Muscle layer of duodenum (tissue), 2 donors: ENCODE data around the gene GPR89A.
"Not testable (repeated sequence)": the region's sequence is repeated elsewhere in the genome, so short reads cannot be mapped to it uniquely, and the experiment has no call there.

Experiments
- H3K27ac ChIP-seq: one replicate; pipeline ENCODE4 v1.7.0; 2013; ENCODE audit warnings: mild to moderate bottlenecking, low read length
- H3K27me3 ChIP-seq: one replicate; pipeline ENCODE4 v1.7.0; 2013; ENCODE audit warnings: low read depth, mild to moderate bottlenecking, control low read depth, low read length
- H3K36me3 ChIP-seq, 2 donors: one replicate each; pipeline ENCODE4 v1.7.0; 2013; ENCODE audit warnings: low read length in 2 of 2, control low read depth in 1 of 2, mild to moderate bottlenecking in 1 of 2; ENCODE audit not compliant: insufficient read depth in 2 of 2, control insufficient read depth in 1 of 2
- H3K4me1 ChIP-seq, 2 donors: one replicate each; pipeline ENCODE4 v1.7.0; 2013; ENCODE audit warnings: low read length in 2 of 2, mild to moderate bottlenecking in 2 of 2, control low read depth in 1 of 2, moderate library complexity in 1 of 2; ENCODE audit not compliant: insufficient read depth in 2 of 2, control insufficient read depth in 1 of 2
- H3K4me3 ChIP-seq, 2 donors: one replicate each; pipeline ENCODE4 v1.7.0; 2013; ENCODE audit warnings: low read length in 2 of 2, low read depth in 1 of 2, mild to moderate bottlenecking in 1 of 2
- H3K9me3 ChIP-seq, 2 donors: one replicate each; pipeline ENCODE4 v1.7.0; 2013; ENCODE audit warnings: low read length in 2 of 2, control low read depth in 1 of 2, mild to moderate bottlenecking in 1 of 2; ENCODE audit not compliant: control insufficient read depth in 1 of 2
- donor health status: healthy.

Gene GPR89A

GRCh38 chr1:145622177-145622576 lies 14.4 kb downstream of the GPR89A start:
- H3K36me3 ChIP-seq, H3K4me1 ChIP-seq, H3K4me3 ChIP-seq, H3K27ac ChIP-seq, H3K9me3 ChIP-seq, H3K27me3 ChIP-seq: not testable (repeated sequence)

GRCh38 chr1:145636237-145636636 lies 28.4 kb downstream of the GPR89A start:
- H3K27ac ChIP-seq, H3K36me3 ChIP-seq, H3K4me3 ChIP-seq, H3K9me3 ChIP-seq, H3K27me3 ChIP-seq, H3K4me1 ChIP-seq: not testable (repeated sequence)

GRCh38 chr1:145641886-145642285 lies 34.1 kb downstream of the GPR89A start:
- H3K4me1 ChIP-seq, H3K4me3 ChIP-seq, H3K27me3 ChIP-seq, H3K9me3 ChIP-seq, H3K27ac ChIP-seq, H3K36me3 ChIP-seq: not testable (repeated sequence)

GRCh38 chr1:145643990-145644389 lies 36.2 kb downstream of the GPR89A start:
- not testable (repeated sequence) for H3K36me3 ChIP-seq, H3K27me3 ChIP-seq, H3K4me3 ChIP-seq, H3K9me3 ChIP-seq, H3K27ac ChIP-seq, H3K4me1 ChIP-seq

- H3K4me3 ChIP-seq, H3K36me3 ChIP-seq, H3K27me3 ChIP-seq, H3K27ac ChIP-seq, H3K9me3 ChIP-seq, H3K4me1 ChIP-seq: not testable (repeated sequence)
Measured at GRCh38 chr1:145656245-145656943, 48.6 kb downstream of the GPR89A start.

GRCh38 chr1:145662502-145662901 lies 54.7 kb downstream of the GPR89A start:
- not testable (repeated sequence) for H3K9me3 ChIP-seq, H3K36me3 ChIP-seq, H3K27ac ChIP-seq, H3K4me1 ChIP-seq, H3K27me3 ChIP-seq, H3K4me3 ChIP-seq

GRCh38 chr1:145665015-145665414 lies 57.2 kb downstream of the GPR89A start:
- H3K27ac ChIP-seq, H3K9me3 ChIP-seq, H3K4me1 ChIP-seq, H3K36me3 ChIP-seq, H3K27me3 ChIP-seq, H3K4me3 ChIP-seq: not testable (repeated sequence)

GRCh38 chr1:145670995-145671745 lies 63.4 kb downstream of the GPR89A start:
- not testable (repeated sequence) for H3K4me1 ChIP-seq, H3K36me3 ChIP-seq, H3K27ac ChIP-seq, H3K9me3 ChIP-seq, H3K4me3 ChIP-seq, H3K27me3 ChIP-seq

GRCh38 chr1:145673217-145673616 lies 65.4 kb downstream of the GPR89A start:
- not testable (repeated sequence) for H3K4me1 ChIP-seq, H3K27me3 ChIP-seq, H3K36me3 ChIP-seq, H3K9me3 ChIP-seq, H3K4me3 ChIP-seq, H3K27ac ChIP-seq

GRCh38 chr1:145684858-145685257 lies 77.1 kb downstream of the GPR89A start:
- not testable (repeated sequence) for H3K27me3 ChIP-seq, H3K27ac ChIP-seq, H3K9me3 ChIP-seq, H3K36me3 ChIP-seq, H3K4me1 ChIP-seq, H3K4me3 ChIP-seq

- not testable (repeated sequence) for H3K9me3 ChIP-seq, H3K4me1 ChIP-seq, H3K4me3 ChIP-seq, H3K27me3 ChIP-seq, H3K27ac ChIP-seq, H3K36me3 ChIP-seq
Measured at GRCh38 chr1:145686078-145686477, 78.3 kb downstream of the GPR89A start.

- no peaks in the 10 kb centered on the region for H3K9me3 ChIP-seq
- no peaks in the 10 kb centered on the region for H3K27me3 ChIP-seq
- no peak overlapping the region for H3K27ac ChIP-seq
- no peaks in the 10 kb centered on the region for H3K36me3 ChIP-seq
- peaks cover 0 to 6% of the 10 kb centered on the region in 2 donors for H3K4me1 ChIP-seq
- H3K4me3 ChIP-seq, result no peak overlapping the region
Measured at GRCh38 chr1:145688328-145688727, 80.5 kb downstream of the GPR89A start.
